Adrenal gland (tissue), 5 donors: ENCODE data around the gene ARAP2.

Experiments
- CTCF ChIP-seq, 6 experiments: fragments of 450-650 bp in 4 of 6; fragments of 200-600 bp in 2 of 6; sonication (generic) in 1 of 6; IDR thresholded peaks; 1 replicate in 5 of 6; 2 replicates in 1 of 6; pipeline versions ENCODE4 v1.5.1 to v1.8.0; 2016 to 2021; ENCODE audit warnings: antibody characterized with exemption in 6 of 6, mild to moderate bottlenecking in 2 of 6, moderate library complexity in 1 of 6
- POLR2A ChIP-seq, 2 donors: fragments of 450-650 bp; IDR thresholded peaks; one replicate each; pipeline ENCODE4 v1.6.1; 2017; ENCODE audit warnings: antibody characterized with exemption in 2 of 2, mild to moderate bottlenecking in 2 of 2, moderate library complexity in 1 of 2
- donor health status: DM: no; HTN: no; CAD: no.

- TF ChIP-seq CTCF (IDR thresholded peaks at IDR 0.05) (no peak), POLR2A (IDR thresholded peaks at IDR 0.05) (no peak)
These were observed 5.3 kb upstream of the ARAP2 start for GRCh38 chr4:36249610-36250009.
